ENCODE measurements around the gene FHL5. TPM values are rescaled to one million over a fixed set of nuclear protein-coding genes. Genes with fewer than 3 reads are reported as not detected.

The FHL5 gene
- polyA plus RNA-seq, 6 donors from 2014 or later: not detected

Other genes starting within 250 kb of the FHL5 start
- 10 to 100 TPM; 11.0 to 23.5 (median 19.0) TPM for gene UFL1, start 41.3 kb upstream of the FHL5 start, polyA plus RNA-seq (ENCODE audit: low read depth in 6 of 6)